GM21529 (cell line): Measurements from ENCODE around the gene TRIM10.
"Not testable (repeated sequence)": the region's sequence is repeated elsewhere in the genome, so short reads cannot be mapped to it uniquely, and the experiment has no call there.

ENCODE experiments used
- ATAC-seq: cut with Tn5 transposase; IDR thresholded peaks from one replicate; pipeline ENCODE4 v1.9.1; 2021; ENCODE audit not compliant: unreplicated experiment

The TRIM10 gene

DNA sequence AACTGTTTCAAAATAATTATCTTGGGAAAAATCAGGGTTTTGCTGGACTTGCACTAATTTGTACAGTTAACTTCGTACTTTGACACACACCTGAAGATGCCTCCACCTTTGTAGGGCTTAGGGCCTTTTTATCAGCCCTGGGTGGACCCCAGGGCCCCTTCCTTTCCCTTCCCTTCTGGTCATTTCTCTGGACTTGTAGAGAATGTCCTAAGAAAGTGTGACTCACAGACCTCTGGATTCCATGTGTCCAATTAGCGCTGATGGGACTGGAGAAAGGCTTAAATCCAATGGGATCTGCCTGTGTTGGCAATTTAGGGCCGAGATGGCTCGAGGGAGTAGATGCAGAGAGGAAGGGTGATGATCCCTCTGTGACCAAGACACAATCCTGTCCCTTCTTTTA is 11.7 kb upstream of the TRIM10 start:
- ATAC-seq = no peak

DNA sequence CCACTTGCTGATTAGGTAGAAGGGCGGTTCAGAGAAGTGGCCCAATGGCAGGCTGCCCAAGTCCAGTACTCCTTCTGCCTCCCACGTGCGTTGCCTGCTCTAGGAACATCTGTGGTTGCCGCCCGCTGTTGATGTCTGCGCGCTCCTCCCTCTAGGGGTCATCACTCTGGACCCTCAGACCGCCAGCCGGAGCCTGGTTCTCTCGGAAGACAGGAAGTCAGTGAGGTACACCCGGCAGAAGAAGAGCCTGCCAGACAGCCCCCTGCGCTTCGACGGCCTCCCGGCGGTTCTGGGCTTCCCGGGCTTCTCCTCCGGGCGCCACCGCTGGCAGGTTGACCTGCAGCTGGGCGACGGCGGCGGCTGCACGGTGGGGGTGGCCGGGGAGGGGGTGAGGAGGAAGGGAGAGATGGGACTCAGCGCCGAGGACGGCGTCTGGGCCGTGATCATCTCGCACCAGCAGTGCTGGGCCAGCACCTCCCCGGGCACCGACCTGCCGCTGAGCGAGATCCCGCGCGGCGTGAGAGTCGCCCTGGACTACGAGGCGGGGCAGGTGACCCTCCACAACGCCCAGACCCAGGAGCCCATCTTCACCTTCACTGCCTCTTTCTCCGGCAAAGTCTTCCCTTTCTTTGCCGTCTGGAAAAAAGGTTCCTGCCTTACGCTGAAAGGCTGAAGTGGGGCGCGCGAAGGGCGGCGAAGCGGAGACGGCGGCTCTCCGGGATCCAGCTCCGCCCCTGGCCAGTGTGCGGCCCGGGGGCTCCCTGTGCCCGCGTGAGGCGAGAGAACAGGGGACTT is 10.9 kb upstream of the TRIM10 start:
- no peak for ATAC-seq

DNA sequence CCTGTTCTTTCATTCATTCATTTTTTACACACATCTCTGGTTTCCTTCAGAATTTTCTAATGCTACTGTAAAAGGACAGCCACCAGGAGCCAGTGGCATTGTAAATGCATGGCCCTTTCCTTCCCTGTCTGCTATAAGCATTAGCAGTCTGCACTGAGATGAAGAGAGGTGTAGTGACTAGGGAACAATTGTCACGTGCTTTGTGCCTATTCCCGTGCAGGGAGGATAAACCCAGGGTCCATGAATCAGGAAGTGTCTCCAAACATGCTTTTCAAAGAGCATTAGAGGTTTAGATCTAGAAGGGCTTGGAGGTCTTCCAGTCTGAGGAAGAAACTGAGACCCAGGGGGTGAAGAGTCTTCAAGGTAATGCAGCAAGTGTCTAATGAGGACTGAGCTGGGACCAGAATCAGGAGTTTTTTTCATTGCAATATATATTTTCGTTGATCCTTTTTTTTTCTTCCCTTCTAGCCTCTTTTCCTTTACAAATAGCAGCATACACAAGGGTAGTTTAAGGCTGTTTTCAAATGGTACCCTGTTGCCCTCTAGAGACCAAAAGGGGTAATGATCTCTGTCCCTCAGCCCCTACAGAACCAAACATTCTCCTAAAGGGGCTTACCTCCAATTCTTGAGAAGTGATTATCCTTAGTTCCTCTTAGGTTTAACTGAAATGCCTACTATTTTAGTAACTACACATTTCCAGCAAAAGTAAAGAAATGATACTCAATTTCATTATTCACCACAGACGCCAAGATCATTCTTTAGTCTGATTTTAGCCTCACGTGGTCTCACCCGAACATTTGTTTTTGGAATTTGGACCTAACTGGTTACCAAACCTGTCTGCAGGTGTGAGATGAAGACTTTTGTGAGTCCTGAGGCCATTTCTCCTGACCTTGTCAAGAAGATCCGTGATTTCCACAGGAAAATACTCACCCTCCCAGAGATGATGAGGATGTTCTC is 8.9 kb upstream of the TRIM10 start:
- ATAC-seq = no peak

DNA sequence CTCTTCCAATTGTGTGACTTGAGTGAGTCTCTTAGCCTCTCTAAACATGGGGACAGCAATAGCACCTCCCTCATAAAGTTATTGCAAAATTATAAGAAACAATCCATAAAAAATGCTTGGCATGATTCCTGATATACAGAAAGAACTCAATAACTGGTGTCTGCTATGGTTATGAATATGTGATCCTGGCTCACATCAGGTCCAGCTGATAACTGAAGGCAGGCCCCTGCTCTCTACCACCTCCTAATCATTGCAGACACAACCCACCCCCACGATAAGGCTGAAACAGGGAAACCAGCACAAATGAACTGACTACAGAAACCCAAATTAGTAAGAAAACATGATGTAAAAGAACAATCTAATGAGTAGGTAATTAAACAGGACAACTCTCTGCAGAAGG is 7.7 kb upstream of the TRIM10 start:
- no peak for ATAC-seq

DNA sequence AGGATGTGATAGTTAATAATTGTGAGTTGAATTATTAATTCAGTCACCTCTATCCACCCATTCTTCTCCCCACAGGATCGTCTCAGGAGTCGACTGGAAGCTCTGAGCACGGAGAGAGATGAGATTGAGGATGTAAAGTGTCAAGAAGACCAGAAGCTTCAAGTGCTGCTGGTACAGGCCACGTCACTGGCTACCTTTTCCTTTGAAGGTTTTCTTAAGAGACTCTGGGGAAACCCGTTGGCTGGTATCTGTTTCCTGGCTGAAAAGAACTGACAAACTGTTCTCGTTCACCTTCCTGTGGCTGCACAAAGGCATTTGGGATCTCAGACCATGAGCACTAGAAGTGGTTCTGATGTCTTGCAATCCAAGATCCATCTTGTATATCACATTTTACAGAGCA is 6.1 kb upstream of the TRIM10 start:
- no peak for ATAC-seq

DNA sequence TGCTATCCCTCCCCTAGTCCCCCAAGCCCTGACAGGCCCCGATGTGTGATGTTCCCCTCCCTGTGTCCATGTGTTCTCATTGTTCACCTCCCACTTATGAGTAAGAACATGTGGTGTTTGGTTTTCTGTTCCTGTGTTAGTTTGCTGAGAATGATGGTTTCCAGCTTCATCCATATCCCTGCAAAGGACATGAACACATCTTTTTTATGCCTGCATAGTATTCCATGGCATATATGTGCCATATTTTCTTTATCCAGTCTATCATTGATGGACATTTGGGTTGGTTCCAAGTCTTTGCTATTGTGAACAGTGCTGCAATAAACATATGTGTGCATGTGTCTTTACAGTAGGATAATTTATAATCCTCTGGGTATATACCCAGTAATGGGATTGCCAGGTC is 4.2 kb upstream of the TRIM10 start:
- ATAC-seq = not testable (repeated sequence)

DNA sequence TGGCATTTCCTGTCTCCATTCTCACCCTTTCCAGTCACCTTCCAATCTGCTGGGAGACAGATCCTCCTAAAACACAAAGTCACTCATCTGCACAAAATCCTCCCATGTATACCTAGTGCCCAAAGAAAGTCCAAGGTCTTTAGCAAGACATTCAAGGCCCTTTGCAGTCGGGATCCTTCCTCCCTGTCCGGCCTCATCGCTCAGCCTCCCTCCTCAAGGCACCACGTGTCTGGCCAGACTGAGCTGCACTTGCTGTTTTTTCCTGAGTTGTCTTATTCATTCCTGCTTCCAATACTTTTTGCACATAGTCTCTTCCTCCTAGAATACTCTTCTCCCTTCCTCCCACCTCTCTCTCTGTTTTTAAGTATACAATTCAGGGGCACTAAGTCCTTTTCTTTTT is 3.7 kb upstream of the TRIM10 start:
- ATAC-seq = no peak

DNA sequence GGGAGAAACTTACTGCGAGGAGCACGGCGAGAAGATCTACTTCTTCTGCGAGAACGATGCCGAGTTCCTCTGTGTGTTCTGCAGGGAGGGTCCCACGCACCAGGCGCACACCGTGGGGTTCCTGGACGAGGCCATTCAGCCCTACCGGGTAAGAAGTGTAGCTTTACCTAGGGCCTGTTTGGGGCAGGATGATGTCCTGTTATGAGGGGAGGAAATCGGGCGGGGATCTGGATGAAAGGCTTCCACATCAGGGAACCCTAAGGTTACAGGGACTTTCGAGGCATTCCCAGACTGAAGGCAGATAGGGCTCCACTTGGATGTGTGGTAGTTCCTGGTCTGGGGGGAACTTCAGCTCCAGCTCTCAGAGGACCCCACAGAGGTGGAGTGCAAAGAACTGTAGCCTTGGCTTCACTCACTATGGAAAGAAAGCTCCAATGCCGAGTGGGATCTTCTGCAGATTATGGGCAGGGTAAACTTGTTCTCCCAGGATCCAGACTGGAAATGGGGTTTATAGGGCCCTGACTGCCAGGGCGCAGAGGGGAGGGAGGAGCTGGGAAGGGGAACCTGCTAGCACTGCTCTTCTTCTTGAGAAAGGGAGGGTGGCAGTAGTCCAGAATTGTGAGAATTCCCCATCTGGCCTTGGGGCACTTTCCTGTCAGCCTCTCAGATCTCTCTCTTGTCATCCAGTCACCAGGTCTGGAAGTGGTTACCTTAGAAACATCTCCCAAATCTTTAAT is 3.1 kb upstream of the TRIM10 start:
- ATAC-seq = no peak

DNA sequence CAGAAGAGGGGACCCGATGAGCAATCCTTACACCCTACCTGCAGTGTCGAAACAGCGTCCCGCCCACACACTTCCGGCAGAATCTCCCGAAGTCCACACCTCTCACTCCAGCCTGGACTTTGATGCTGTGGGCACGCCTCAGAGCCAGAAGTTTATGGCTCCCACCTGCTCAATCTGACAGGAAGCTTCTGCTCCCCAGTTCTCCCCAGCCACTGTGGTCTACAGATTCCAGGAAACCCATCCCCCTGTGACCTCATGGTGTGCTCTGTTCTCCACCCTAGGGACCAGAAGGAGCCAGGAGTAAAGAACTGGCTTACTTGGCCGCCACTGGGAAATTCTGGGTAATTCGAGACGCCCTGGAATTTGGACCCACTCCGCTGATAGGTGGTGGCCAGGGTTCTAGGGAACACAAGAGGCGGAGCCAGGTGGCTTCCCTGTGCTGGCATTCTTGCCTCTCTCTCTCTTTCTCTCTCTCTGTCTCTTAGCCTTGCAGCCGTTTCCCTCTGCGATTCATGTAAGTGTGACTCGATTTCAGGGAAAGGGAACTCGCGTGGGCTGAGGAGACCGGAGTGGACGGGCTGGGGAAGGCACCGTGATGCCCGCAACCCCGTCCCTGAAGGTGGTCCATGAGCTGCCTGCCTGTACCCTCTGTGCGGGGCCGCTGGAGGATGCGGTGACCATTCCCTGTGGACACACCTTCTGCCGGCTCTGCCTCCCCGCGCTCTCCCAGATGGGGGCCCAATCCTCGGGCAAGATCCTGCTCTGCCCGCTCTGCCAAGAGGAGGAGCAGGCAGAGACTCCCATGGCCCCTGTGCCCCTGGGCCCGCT is 2.3 kb upstream of the TRIM10 start, which contains the start of gene TRIM15:
Gene TRIM15, plus strand, starts transcription at position 457 of the 828 bp plus-strand sequence. Its CDS starts 139 bp downstream, at position 596.
- no peak for ATAC-seq

DNA sequence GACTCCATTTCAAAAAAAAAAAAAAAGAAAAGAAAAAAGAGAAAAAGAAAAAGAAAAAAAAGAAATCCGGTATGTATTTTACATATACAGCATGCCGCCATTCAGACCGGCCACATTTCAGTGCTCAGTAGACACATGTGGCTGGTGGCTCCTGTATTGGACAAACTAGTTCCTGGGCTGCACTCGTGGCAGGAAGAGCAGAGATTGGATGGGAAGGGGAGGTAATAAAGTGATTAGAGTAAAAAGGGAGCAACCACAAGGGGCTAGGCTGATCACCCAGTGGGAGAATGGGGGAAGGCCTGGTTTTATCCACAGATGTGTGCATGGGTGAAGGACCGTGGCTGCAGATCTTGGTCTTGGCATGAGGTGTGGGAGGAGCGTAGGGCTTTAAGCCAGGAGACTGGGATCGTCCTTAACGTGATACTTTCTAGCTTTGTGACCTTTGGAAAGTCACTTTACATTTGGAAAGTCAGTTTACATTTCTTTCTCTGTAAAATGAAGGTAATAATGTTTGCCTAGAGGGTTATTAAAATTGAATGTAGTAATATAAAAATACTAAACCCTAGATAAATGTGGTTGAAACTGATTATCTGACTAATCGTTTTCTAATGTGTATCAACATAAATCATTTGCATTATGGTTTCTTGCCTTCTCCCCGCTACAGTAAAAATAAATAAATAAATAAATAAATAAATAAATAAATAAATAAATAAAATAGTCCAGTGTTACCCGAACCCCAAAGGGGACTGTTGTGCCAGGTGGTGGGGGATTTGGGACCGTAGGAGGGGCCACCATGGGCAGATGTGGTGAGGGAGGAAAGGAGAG is 1.5 kb upstream of the TRIM10 start:
- ATAC-seq = no peak

DNA sequence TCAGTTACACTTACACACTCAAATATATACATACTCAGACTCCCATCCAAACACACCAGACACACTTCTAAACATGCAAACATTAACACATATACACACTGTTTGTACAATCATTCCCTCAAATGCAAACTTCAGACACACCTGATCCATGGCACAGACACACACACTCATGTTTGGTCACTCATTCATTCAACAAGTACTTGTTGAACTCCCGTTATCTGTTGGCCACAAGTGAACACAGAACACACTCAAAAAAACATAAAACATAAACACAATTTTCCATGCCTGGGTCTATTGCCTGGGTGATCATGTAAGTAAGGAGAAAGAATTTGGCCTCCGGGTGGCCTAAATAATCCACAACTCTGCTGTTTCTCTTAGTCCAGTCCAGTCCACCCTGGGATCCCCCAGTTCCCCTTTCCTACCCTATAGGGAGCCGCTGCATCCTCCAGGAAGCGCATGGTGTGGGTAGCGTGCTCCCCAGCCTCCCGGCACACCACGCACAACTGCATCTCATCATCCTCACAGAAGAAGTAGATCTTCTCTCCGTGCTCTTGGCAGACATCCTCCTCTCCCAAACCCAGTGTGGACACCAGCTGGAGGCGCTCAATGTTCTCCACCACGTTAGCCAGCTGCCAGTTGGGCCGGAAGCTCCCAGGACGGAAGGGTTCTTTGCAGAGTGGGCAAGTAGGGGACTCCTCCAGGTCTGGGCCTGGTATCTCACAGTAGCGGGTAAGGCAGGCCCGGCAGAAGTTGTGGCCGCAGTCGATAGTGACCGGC is 815 bp downstream of the TRIM10 start:
- no peak for ATAC-seq

DNA sequence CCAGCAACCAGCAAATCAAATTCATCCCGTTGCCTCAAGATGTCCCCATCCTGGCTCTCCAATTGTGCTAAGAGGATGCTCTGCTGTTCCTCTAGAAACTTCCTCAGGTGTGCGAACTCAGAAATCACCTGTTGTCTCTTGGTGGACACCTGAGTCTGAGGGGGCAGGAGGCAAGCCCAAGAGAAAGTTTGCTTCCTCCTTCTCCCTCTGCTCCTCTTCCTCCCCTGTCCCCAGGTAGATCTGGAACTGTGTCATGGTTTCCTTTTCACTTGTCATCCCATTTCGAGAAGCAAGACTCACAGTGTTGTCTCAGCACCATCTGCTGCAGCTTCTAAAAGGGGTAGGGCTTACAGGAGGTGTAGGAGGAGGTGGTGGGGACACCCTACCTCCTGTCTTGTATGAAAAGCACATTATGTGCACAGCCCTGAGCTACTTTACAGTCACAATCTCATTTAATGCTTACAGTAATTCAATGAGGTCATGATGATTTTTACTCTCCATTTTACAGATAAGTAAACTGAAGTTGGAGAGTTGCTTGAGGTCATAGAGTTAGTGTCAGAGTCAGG is 2.5 kb downstream of the TRIM10 start:
- ATAC-seq = no peak

DNA sequence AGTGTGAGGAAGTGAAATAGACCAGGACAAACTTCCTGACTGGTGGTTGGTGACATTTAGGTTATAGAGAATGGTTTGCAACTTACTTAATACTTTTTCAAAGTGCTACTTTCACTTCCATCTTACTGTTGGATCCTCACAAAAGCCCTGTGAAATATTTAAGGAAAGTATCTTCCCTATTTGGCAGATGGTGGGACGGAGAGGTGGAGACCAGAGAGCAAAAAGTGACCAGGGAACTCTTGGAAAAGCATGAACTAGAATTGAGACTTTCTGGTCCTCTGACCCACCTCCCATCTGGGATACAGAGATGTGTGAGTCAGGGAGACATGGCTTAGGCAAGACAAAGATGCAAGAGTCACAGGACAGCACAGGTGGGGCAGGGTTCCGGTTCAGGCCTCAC is 3.0 kb downstream of the TRIM10 start:
- ATAC-seq = no peak

DNA sequence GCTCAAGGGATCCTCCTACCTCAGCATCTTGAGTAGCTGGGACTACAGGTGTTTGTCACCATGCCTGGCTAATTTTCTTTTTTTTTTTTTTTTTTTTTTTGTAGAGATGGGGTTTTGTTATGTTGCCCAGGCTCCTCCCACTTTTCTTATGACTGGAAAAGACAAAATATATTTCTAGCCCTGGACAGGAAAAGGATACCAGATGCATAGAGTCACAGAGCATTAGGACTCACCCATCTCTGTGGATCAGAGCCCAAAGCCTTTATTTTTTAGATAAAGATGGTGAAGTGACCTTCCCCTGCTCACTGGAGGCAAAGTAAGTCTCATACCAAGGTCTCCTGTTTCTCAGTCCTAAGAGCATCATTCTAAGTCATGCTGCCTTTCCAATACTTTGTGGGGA is 3.4 kb downstream of the TRIM10 start:
- no peak for ATAC-seq

DNA sequence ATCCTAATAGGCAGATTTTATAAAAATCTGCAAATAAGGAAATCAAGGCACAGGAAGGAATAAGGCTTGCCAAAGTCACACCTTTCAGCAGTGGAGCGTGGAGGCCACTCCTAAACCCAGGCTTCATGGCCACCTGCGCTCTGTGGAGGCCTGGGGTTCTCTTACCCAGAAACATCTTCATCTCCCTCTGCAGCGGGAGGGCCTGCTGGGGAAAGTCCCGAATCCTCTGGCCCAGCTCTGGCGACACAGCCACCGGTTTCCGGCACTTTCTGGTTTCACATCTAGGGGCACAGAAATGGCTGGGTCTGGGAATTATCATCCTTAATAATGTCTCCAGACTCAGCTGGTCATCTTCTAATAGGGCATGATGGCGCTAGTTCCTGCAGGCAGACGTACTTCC is 4.2 kb downstream of the TRIM10 start:
- no peak for ATAC-seq

DNA sequence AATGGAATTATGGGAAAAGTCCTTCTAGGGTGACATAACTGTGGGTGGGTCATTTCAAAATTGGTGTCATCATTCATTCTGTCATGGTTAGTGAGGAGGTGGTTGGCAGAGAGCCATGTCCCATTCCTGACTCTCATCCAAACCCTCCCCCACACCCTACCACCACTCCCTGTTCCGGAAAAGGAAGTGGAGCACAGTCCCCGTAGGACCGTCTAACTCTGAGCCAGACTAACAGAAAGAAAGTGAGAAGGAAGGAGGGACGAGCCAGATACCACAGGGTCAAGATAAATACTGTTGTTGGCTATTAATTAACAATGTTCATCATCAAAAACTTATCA is 4.8 kb downstream of the TRIM10 start:
- ATAC-seq = no peak

DNA sequence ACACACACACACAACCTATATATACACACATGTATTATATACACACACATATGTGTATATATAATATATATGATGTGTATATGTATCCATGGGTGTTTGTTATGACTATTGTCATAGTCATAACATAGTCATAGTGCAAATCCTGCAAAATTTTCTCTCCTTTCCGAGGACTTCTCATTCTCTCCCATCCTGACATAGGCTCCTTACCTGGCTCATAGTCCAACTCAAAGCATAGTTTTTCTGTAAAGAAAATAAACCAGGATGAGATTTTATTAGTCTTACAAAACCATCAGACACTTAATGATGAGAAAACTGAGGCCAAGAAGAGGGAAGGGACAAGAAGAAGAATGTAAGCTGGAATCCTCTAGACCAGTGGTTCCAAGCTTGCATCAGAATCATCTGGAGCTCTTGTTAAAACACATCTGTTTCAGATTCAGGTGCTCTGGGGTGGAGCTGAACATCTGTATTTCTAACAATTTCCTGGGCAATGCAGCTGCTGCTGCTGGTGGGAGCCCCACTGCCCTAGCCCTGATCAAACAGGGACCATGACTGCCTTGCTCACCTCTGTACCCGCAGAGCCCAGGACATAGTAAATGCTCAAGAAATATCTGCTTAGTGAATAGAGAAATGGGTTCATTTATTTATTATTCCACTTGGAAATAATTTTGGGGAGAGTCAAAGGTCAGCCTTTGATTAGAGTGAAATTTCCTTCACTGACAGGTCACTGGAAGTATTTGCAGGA is 5.3 kb downstream of the TRIM10 start:
- ATAC-seq = no peak
